M059J (cell line): ENCODE measurements around the gene PROX1. TPM values are rescaled to one million over a fixed set of nuclear protein-coding genes. Genes with fewer than 3 reads are reported as not detected.

Experiments
- DNase-seq: peaks from one replicate; pipeline ENCODE4 v3.0.0-alpha.2; 2012; ENCODE audit warnings: low read depth
- total RNA-seq: library from RNA; depleted of rRNA; stranded (reverse); fragments of >200 nt; shearing (Covaris generic); gene quantifications from 2 replicates; pipeline ENCODE4 v1.2.3, GENCODE V29; 2014

PROX1 gene
- total RNA-seq, 1 experiment from 2014 or later = 0.02 TPM

DNA sequence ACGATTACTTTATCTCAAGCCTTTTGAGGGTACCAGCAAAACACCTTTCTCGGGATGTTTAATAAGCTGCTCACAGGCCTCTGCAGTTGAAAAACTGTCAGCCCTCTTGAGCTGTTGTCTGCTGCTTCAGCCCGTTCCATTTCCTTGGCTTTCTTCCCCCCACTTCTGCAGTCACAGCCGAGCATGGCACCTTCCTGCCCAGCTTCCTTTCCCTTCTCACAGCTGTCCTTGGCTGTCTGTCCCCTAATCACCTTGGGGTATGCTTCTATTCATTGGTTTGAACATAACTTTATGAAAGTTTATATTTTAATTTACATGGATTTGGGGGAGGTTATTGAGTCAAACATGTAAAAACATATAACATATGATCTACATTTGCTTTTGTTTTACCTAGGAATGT lies 6.9 kb upstream of the PROX1 start:
- no peak for DNase-seq

DNA sequence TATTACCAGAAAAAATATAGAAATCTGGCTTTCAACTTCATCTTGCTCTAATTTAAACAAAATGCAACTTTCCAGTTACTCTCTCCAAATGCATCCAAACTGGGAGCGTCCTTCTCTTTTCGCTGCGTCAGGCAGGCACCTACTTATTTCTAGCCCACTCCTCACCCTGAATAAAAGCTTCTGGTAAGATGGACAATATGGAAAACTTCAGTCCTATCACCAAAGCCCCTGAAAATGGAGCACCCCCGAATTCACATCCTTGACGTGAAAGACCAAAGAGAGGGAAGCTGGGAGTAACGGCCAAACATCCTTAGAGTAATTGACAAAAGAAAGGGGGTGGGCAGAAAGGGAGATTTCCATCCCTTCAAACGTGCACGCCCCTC lies 5.5 kb upstream of the PROX1 start:
- DNase-seq = no peak

DNA sequence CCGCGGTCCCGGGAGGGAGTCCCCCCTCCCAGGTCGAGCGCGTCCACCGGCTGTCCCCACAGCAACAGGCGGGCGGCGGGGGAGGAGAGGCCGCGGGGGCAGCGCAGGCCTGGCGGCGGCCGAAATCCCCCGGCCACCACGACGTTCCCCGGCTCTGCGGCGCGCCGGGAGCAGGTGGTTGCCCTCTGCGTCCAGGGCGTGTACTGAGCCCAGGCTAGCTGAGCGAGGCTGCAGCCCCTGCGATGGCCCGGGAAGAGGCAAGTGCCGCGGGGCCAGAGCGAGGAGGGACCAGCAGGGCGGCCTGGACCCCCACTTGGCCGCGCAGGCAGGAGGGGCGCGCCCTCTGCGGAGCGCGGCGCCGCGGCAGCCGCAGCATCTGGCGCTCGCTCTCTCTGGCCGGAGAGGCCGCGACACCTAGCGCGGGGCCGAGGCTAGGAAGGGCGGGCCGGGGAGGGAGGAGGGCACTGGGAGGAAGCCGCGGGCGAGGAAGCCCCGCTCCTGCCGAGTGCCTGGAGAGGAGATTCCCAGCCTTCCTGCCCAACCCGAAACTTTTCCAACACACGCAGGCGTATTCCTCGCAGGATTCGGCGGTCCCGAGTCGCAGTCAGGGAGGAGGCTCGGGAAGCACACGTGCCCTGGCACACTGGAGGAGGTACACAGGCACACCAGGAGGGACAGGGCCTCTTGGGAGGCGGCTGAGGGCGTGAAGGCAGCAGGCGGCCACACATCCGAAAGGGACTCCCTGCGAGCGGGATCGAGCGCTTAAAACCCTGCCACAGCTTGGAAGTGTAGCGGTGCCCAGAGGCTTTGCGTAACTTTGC lies 4.9 kb upstream of the PROX1 start:
- peak; percentile 15 for DNase-seq

DNA sequence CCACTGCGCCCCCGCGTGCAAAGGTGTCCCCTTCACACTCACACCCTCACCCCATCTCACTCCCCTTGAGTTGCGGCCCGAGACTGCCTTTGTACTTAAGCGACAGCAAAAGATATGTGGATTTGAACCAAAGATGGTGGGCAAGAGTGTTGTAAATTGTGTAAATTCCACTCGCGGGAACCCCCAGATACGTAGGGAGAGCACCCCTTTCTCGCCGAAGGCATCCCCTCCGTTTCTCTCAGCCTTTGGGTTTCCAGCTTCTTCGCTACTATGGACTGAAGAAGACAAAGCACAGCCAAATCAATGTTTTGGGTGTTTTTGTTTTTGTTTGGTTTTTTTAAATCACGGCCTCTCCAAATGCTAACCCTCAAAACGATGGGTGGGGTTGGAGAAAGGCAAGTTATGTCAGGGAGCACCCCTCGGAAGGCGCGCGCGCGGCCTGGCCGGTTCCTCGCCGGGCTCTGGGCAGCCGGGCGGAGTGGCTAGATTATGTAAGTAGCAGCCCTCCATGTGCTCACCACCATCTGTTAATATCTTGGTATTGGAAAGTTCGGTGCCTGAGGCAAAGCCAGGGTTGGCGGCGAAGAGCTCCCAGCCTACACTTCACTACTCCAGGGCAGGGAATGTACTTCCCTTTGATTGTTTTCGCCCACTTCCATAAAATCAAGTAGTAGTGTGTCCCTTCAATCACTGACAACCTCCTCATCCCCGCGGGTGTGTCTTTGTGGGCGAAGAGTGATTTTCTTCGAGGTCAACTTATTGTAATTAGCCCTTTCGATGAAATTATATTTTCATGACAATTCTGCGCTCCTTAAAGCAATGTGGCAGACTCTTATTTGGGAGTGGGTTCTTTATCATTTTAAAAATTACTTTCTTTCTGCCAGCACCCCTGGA lies 4.0 kb upstream of the PROX1 start:
- no peak for DNase-seq

DNA sequence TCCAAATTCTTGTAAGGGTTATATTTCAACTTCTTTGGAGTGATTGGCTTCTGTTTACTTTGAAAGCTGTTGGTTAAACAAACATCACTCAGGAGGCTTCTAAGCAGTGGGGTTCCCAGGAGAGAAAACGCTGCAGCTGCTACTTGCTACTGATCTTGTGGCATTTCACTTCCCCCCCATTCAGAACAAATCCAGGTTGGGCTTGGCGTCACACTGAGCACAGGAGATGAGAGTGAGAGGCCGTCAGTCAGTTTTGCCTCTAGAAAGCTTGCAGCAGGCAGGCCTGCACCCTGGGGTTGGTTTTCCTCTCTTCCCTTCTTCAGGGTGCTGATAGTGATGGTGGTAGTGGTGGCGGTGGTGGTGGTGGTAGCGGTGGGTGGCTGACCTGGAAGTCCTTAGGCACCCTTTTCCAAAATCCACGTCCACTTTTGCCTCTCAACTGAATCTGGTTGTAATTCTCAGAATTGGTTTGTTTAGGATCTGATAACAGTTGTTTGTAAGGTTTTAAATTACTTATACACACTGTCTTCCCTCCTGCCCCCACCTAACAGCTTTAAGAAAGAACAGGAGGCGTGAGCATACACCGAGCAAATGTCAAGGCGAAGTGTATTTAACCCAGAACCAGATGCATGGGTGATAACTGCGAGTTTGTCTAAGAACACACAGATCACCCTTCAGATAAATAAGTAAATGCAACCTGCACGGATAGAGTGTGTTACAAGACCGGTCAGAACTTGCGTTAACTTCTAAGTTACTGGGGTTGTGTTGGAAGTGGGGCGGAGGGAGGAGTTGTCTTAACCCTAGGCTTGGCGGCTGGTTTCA lies 3.2 kb upstream of the PROX1 start:
- DNase-seq = no peak

DNA sequence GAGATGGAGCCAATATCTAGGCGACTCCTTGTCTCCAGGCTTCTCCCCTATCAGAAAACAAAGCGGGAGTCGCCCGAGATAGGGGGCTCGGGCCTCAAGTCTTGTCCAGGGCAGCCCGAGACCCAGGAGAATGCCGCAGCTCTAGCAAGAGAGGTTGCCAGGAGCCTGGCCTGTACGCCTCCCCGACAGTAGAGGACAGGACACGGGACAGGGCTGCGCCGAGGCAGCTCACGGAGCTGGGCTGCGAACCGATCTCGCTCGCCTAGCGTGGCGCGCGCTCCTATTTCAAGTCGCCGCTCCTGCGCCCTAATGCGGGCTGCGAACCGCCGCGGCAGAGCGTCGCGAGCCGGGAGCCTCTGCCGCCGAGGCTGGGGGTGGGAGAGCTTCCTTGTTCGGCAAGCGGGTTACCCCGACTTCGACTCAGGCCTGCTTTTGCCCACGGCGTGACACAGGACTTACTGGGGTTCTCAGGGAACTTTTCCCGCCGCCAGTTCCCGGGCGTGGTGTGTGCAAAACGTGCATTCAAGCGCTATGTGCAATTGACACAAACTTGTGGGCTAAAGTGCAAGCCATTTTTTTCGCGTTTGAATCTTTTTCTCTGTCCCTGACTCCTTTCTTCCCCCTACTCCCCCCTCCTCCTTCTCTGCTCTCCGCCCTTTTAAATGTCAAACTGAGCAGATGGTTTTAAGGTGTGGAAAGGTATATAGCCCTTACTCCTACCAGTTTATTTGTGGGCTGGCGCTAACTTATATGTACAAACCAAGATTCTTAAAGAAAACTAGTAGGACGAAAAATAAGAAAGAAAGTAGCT lies 2.4 kb upstream of the PROX1 start:
- no peak for DNase-seq

DNA sequence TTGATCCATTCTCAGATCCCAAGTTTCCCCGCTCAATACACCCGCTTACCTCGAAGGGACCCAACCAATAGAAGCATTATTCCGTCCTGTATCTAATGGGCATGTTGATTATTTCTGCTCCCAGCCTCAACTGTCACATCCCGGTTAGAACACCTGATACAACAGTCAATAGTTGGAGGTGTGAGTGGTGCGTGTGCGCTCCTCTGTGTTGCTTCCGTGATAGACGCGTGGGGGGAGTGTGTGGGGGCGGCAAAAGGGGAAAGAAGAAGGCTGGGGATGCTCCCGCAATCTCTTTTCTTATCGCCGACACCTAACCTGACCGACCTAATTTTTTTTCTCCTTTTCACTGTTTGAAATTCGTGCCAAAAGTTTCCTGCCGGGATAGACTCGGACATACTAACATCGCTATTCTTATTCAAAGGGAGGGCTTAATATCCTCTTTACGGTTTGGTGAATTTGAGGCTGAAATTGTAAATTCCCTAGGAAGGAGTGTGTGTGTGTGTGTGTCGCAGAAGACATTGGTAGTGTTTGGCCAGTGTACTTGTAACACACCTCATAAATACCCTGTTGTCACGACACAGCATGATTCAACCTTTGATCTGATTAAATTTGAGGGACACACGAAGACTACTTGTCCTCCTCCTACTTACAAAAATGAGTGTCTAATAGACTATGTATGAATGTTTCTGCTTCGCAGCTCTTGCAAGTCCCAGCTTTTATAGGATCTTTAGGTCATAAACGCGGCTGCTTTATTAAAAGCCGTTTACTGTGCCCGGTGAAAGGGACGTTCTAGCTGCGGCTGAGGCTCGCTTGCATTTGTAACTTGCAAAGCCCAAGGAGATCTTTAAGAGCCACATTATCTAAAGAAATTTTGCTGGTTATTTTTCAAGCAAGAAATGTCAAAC lies 1.5 kb upstream of the PROX1 start:
- DNase-seq = no peak

DNA sequence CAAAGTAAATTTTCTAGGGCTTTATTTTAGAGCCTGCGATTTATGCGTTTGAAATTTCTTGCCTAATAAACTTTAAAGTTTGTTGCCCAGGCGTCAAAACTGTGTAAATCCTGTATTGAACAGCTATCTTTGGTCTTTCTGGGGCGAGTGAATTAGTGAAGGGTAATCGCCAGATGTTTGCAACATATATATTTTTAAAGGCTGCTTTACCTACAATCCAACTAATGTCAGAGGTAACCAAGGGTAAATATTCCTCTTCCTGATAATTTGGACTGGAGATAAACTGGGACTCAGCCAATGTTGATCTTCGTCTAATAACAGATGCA lies 885 bp upstream of the PROX1 start:
- DNase-seq = no peak

DNA sequence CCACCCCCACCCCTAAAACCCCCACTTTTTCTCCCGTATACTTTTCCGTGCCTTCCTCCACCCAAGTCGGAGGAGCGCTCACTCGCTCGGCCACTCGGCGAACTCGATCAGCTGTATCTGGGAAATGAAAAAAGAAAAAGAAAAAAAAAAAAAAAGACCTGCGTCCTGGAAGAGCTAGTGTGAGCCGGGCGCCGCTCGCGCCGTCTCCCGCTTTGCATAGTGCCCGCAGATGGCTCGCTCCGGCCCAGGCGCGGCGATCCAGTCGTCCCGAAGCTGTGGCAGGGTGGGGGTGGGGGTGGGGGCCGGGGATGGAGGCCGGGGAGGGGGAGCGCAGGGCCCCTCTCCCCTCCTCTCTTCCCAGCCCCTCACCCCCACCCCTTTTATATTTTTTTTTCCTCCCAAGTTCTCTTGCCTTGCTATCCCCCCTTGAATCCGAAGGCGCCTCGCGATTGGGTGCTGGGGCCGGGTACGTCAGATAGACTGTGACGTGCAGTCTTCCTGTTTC lies 299 bp upstream of the PROX1 start:
- DNase-seq = no peak

DNA sequence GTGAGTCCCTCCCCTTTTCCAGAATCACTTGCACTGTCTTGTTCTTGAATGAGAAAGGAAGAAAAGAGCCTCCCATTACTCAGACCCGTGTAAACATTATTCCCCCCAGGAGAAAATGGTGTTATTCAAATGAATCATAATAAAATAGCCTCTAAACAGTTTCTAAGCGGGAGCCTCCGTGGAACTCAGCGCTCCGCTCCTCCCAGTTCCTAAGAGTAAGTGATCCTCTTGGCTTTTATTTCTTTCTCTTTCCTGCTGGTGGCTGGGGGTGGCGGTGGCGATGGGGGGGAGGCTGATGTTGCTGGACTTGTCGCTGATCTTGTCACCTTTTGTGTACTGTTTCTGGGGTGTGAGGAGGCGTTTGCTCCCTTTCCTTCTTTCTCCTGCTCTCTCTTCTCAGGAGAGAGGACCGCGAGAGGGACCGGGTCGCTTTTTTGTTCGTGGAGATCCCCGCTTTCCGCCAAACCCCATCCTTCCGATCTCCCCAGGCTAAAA lies 781 bp downstream of the PROX1 start:
- DNase-seq = peak; percentile 29

DNA sequence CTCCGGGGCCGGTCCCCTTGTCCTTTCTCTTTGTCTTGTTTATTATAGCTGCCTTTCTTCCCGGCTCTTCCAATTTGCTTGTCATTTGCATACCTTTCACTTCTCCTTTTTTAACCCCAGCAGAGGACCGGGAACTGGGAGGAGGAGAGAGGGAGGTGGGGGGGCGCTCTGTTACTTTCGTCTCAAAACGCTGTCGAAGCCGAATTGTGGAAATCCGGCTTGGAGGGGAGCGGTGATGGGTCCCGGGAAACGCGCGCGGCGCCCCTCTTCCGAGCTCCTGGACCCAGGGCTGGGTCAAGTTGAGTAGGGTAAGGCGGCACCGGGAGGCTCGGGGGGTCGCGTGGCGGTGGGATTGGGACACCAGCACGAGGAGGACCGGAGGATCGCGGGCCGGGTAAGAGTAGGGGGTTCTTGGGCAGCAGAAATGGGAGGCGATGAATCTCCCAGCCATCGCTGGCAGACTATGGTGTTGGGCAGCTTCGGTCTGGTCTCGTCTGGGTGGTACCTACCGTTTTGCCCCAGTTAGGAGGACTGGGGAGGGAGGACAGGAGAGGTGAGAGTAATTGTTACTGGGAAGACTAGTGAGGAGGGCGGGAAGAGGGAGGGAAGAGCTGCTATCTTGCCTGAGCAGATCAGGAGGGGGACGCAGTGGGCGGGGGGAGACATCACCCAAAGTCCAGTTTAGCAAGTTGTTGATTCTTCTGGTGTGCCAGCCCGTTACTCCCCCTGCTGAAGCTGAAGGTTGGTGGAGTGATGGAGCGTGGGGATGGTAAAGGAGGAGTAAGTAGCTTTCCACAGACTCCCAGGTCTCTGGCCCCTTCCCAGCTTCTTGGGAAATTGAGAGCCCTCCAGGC lies 1.5 kb downstream of the PROX1 start:
- peak; percentile 13 for DNase-seq

DNA sequence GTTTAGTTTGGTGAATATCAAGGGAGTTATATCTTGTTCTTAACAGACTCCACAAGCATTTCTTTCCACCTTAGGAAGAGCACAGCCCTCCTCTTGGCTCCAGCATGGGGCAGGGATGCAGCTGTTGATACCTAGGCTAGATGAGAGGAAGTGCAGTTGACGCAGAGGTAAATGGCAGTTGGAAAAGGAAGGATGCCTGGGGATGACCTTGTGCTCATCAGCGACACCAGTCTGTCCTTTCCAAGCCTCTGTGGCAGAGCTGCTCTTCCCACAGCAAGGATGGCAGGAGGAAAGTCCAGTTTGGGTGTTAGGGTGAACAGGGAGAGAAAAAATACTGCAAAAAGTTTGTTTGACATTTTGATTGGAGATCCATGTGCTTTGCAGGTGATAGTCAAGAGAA lies 6.2 kb downstream of the PROX1 start:
- no peak for DNase-seq

DNA sequence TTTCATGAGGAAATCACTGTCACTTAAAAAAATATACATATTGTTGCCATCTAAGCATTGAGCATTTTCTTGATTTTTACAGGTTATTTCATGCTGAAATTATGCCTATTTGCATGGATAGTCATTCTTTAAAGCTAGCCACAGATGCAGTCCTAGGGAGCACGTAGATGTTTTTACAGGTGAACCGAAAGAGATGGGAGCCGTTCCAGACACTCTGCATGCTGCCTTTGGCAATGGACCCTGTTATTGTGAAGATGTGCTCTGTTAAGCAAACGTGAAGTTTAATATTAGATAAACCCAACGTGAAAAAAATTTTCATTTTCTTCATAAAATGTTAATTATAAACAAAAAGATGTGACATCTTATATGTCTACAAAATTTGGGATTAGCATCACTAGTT lies 7.1 kb downstream of the PROX1 start:
- no peak for DNase-seq

DNA sequence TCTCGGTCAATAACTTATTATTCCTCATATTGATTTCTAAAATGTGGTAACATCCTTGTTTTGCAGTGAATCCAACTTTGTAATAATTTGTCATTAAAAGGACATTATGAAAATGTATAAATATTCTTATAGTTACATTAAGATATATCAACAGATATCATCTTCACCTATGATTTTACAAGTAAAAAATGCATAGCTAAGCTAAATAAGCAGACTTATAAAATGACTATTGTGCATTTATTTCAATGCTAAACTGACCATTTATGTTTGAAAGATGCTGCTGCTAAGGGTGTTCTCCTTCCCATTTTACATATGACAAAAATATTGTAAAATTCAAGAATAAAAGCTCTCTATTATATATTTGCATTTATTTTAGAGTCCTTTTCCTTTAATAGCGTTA lies 7.8 kb downstream of the PROX1 start:
- DNase-seq = no peak

DNA sequence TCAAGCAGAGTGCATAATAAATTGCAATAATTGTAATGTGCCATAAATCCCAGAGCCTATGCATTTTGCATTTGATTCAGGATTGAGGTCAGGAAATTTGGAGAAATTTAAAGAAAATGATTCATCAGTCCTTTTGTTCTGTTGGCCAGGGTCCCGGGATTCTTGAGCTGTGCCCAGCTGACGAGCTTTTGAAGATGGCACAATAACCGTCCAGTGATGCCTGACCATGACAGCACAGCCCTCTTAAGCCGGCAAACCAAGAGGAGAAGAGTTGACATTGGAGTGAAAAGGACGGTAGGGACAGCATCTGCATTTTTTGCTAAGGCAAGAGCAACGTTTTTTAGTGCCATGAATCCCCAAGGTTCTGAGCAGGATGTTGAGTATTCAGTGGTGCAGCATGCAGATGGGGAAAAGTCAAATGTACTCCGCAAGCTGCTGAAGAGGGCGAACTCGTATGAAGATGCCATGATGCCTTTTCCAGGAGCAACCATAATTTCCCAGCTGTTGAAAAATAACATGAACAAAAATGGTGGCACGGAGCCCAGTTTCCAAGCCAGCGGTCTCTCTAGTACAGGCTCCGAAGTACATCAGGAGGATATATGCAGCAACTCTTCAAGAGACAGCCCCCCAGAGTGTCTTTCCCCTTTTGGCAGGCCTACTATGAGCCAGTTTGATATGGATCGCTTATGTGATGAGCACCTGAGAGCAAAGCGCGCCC lies 8.7 kb downstream of the PROX1 start:
- DNase-seq = no peak

DNA sequence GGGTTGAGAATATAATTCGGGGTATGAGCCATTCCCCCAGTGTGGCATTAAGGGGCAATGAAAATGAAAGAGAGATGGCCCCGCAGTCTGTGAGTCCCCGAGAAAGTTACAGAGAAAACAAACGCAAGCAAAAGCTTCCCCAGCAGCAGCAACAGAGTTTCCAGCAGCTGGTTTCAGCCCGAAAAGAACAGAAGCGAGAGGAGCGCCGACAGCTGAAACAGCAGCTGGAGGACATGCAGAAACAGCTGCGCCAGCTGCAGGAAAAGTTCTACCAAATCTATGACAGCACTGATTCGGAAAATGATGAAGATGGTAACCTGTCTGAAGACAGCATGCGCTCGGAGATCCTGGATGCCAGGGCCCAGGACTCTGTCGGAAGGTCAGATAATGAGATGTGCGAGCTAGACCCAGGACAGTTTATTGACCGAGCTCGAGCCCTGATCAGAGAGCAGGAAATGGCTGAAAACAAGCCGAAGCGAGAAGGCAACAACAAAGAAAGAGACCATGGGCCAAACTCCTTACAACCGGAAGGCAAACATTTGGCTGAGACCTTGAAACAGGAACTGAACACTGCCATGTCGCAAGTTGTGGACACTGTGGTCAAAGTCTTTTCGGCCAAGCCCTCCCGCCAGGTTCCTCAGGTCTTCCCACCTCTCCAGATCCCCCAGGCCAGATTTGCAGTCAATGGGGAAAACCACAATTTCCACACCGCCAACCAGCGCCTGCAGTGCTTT lies 9.4 kb downstream of the PROX1 start:
- DNase-seq = no peak

DNA sequence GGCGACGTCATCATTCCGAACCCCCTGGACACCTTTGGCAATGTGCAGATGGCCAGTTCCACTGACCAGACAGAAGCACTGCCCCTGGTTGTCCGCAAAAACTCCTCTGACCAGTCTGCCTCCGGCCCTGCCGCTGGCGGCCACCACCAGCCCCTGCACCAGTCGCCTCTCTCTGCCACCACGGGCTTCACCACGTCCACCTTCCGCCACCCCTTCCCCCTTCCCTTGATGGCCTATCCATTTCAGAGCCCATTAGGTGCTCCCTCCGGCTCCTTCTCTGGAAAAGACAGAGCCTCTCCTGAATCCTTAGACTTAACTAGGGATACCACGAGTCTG lies 10.0 kb downstream of the PROX1 start:
- no peak for DNase-seq

DNA sequence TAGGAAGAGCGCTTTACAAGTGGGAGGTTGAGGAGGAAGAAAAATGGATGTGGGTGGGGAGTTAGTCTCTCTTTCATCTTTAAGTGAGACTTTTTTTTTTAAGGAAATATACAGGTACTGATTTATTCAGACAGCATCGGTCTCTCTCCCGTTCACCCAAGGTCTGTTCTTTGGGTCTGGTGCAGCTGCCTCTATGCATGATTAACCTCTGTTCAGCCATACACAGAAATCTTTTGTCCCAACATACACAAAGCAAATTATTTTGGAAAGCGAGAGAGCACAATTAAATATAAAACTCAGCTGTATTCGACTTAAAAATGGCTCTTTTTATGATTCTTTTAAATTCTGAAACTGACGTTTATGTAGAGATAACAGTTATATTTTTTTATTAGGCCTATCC lies 11.0 kb downstream of the PROX1 start:
- DNase-seq = no peak
